Psoas muscle (tissue), 8 donors: Measurements from ENCODE around the gene GPC6. TPM values are rescaled to one million over a fixed set of nuclear protein-coding genes. Genes with fewer than 3 reads are reported as not detected.

ENCODE experiments used
- ATAC-seq, 4 donors: fragments of 200-7000 bp; cut with Tn5 transposase; one replicate each; pipeline ENCODE4 v1.9.1; 2020; ENCODE audit warnings: moderate library complexity in 3 of 4, mild to moderate bottlenecking in 2 of 4
- DNase-seq, 2 donors: peaks; one replicate each; pipeline ENCODE4 v3.0.0-alpha.2; 2020
- H3K27ac ChIP-seq: fragments of 200-600 bp; one replicate; pipeline ENCODE4 v1.8.0; 2022
- H3K27me3 ChIP-seq, 3 donors: fragments of 200-600 bp in 1 of 3; one replicate each; pipeline versions ENCODE4 v1.6.1 to v1.8.0; 2013 to 2022; ENCODE audit warnings: low read length in 2 of 3, mild to moderate bottlenecking in 2 of 3, moderate library complexity in 1 of 3; ENCODE audit not compliant: insufficient read depth in 3 of 3
- H3K36me3 ChIP-seq, 2 donors: fragments of 200-600 bp in 1 of 2; one replicate each; pipeline versions ENCODE4 v1.6.1 to v1.8.0; 2013 to 2022; ENCODE audit warnings: low read depth in 1 of 2, mild to moderate bottlenecking in 1 of 2, moderate library complexity in 1 of 2; ENCODE audit not compliant: insufficient read depth in 1 of 2
- H3K4me1 ChIP-seq: fragments of 200-600 bp; one replicate; pipeline ENCODE4 v1.8.0; 2022
- H3K4me3 ChIP-seq: fragments of 200-600 bp; one replicate; pipeline ENCODE4 v1.8.0; 2022; ENCODE audit warnings: mild to moderate bottlenecking
- H3K9me3 ChIP-seq: fragments of 200-600 bp; one replicate; pipeline ENCODE4 v1.8.0; 2022
- WGBS, 3 donors: extraction: QIAGEN DNeasy Blood & Tissue Kit; methylation state at CpG; one replicate each; pipeline versions ENCODE4 v1.1.6 to v1.1.7; 2013; 5-methylcytosine and 5-hydroxymethylcytosine counted together
- intact Hi-C, 2 donors: fragments of 100-400 bp; cut with DNase I; formaldehyde crosslinking; loops; one replicate each; pipeline versions ENCODE4 v1.11.0 to v1.14.2; 2022
- polyA plus RNA-seq, 3 donors: library from polyadenylated mRNA; stranded (reverse); fragments of 200-250 nt; gene quantifications; one replicate each; pipeline ENCODE4 v1.2.3, GENCODE V29; 2013
- total RNA-seq, 4 donors: library from RNA; stranded (reverse); fragmentation: NEBNext Ultra II Directional in 2 of 4; extraction: Animal tissue kit (Norgen Biotek cat#: 25700) in 2 of 4; gene quantifications; one replicate each; pipeline versions ENCODE4 v1.2.1 to v1.2.4, GENCODE V29; 2021 to 2023
- TF ChIP-seq, protein P1 (sequence below): fragments of 200-600 bp; IDR thresholded peaks from one replicate; pipeline ENCODE4 v1.8.0; 2022; ENCODE audit warnings: antibody characterized with exemption
- donor health status: healthy with polysubstance abuse.
- donor health status: DM: no; HTN: no; CAD: no; lungs with moderate emphysema.
- donor health status: Bipolar disorder and iron deficiency.
- donor health status: healthy.
- donor health status: DM: yes; HTN: yes; CAD: no.
- donor health status: DM: no; HTN: no; CAD: no.
- donor health status: DM: no; HTN: no; CAD: no.
- donor health status: DM: yes; HTN: yes; CAD: no.

GPC6 gene
- total and polyA plus RNA-seq, 7 donors: 0.07 to 3.7 (median 0.57) TPM

DNA sequence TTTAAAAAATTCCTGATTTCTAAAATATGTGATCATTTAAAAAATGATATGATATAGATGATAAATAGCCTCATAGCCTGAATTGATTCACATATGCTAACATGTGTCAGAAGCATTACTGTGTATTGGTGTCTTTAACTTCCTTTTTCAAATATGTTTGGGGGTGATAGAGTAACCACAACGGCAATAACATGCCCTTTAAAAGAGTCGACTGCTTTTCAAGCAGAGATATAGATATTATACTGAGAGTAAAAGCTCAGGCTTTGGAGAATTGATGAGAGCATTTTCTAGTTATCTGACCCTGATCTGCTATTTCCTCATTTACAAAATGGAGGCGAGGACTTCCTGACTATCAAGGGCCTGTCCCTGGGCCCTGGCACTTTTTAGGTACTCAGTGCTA is 992.3 kb downstream of the GPC6 start:
- Histone ChIP-seq H3K27me3 (no peaks in the 10 kb centered on the region), H3K4me3 (no peak overlapping the region), H3K27ac (no peak overlapping the region), H3K4me1 (no peaks in the 10 kb centered on the region), H3K9me3 (no peaks in the 10 kb centered on the region), H3K36me3 (no peaks in the 10 kb centered on the region)
- 86 to 90% (median 87%) methylated on average over 3 of the region's 3 CpGs for WGBS, 3 donors
- TF ChIP-seq, protein P1, sequence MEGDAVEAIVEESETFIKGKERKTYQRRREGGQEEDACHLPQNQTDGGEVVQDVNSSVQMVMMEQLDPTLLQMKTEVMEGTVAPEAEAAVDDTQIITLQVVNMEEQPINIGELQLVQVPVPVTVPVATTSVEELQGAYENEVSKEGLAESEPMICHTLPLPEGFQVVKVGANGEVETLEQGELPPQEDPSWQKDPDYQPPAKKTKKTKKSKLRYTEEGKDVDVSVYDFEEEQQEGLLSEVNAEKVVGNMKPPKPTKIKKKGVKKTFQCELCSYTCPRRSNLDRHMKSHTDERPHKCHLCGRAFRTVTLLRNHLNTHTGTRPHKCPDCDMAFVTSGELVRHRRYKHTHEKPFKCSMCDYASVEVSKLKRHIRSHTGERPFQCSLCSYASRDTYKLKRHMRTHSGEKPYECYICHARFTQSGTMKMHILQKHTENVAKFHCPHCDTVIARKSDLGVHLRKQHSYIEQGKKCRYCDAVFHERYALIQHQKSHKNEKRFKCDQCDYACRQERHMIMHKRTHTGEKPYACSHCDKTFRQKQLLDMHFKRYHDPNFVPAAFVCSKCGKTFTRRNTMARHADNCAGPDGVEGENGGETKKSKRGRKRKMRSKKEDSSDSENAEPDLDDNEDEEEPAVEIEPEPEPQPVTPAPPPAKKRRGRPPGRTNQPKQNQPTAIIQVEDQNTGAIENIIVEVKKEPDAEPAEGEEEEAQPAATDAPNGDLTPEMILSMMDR: no peak
- no peak for ATAC-seq
- DNase-seq: no peak
- intact Hi-C loops: no loop called here

DNA sequence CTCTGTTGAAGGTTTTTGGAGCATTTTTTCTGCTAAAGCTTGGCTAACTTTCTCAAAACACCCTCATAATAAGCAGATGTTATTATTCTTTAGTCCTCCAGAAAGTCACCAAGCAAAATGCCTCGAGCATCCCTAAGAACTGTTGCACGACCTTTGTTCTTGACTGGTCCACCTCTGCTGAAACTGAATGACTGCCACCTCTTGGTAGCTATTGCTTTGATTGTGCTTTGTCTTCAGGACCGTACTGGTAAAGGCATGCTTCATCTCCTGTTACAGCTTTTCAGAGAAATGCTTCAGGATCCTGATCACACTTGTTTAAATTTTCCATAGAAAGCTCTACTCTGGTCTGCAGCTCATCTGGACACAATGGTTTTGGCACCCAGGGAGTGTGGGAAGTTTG is 998.1 kb downstream of the GPC6 start:
- Histone ChIP-seq H3K27ac (no peak overlapping the region), H3K27me3 (no peaks in the 10 kb centered on the region), H3K36me3 (no peaks in the 10 kb centered on the region), H3K4me3 (no peak overlapping the region), H3K9me3 (no peaks in the 10 kb centered on the region), H3K4me1 (no peaks in the 10 kb centered on the region)
- WGBS, 3 donors: 61 to 81% (median 75%) methylated on average over 3 of the region's 3 CpGs
- intact Hi-C loops: no loop called here
- no peak for ATAC-seq
- TF ChIP-seq, protein P1: no peak
- no peak for DNase-seq

DNA sequence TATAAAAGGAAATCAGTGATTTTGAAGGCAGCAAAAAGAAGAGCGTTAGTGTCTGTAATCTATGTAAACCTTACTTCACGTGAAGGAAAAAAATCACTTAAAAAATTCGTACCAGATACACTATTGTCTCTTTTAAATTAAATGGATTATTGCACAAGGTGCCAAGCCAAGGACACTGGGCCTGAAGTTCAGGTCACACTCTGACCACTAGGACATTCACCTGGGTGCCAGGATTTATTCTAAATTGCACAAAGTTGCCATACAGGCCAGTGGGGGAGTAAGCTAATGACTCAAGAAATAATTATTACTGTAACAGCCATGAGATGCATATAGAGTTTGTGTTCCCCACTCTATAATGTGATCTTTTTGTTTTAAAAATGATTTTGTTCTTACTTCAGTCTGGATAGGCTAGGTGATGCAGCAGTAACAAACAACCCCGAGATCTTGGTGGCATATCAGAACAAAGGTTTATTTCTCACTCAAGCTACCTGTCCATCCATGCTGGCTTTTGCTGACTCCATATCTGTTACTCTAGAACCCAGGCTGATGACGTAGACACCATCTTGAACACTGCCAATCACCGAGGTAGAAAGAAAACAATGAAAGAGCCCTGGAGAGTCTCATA is 1000.8 kb downstream of the GPC6 start:
- ATAC-seq: no peak
- no peaks in the 10 kb centered on the region for H3K9me3 ChIP-seq
- WGBS, 3 donors: 94 to 97% (median 96%) methylated on average over 6 of the region's 6 CpGs
- no peak overlapping the region for H3K4me3 ChIP-seq
- TF ChIP-seq, protein P1: no peak
- H3K4me1 ChIP-seq: no peaks in the 10 kb centered on the region
- H3K27ac ChIP-seq: no peak overlapping the region
- no peaks in the 10 kb centered on the region for H3K36me3 ChIP-seq
- no peak for DNase-seq
- intact Hi-C loops: no loop called here
- no peaks in the 10 kb centered on the region for H3K27me3 ChIP-seq

DNA sequence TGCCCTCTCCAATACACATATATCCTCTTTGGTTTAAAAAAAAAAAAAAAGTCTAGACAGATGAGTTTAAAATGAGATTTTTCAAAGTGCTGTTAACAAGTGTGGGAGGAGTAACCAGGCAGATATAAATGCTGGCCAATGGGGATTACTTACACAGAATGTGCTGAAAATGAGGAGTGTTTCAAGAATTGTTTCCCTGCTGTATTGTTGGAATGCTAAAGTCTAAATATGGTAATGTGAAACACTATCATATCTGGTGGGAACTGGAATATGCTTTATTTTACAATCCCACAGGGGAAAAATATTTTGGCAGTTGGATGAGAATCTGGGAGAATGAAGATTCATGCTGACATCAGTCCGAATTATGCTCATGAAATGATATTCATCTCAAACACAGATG is 1002.2 kb downstream of the GPC6 start:
- Histone ChIP-seq H3K9me3 (no peaks in the 10 kb centered on the region), H3K27ac (no peak overlapping the region), H3K4me3 (no peak overlapping the region), H3K27me3 (no peaks in the 10 kb centered on the region), H3K4me1 (no peaks in the 10 kb centered on the region), H3K36me3 (no peaks in the 10 kb centered on the region)
- no peak for ATAC-seq
- TF ChIP-seq, protein P1: no peak
- intact Hi-C loops: no loop called here
- WGBS, 3 donors: 70 to 82% (median 73%) methylated on average over 1 of the region's 1 CpG
- no peak for DNase-seq
